HFFc6 (cell line): Measurements from ENCODE around the gene DLG2. TPM values are rescaled to one million over a fixed set of nuclear protein-coding genes. Genes with fewer than 3 reads are reported as not detected.

ENCODE experiments used
- DNase-seq: peaks from one replicate; pipeline ENCODE4 v3.0.0-alpha.2; 2018
- H3K27ac Mint-ChIP-seq: 2 replicates; pipeline ENCODE4 v1.8.0; 2020; ENCODE audit warnings: mild to moderate bottlenecking, mixed read lengths
- H3K27me3 Mint-ChIP-seq: 2 replicates; pipeline ENCODE4 v1.8.0; 2021; ENCODE audit warnings: mild to moderate bottlenecking, moderate library complexity, mixed read lengths; ENCODE audit not compliant: insufficient read depth
- H3K36me3 Mint-ChIP-seq: 2 replicates; pipeline ENCODE4 v1.8.0; 2021; ENCODE audit warnings: low read depth, mixed read lengths
- H3K4me1 Mint-ChIP-seq: 2 replicates; pipeline ENCODE4 v1.8.0; 2020; ENCODE audit warnings: low read depth, mixed read lengths
- H3K4me3 Mint-ChIP-seq: 2 replicates; pipeline ENCODE4 v1.8.0; 2020; ENCODE audit warnings: mild to moderate bottlenecking, moderate library complexity, mixed read lengths
- H3K9me3 Mint-ChIP-seq: 2 replicates; pipeline ENCODE4 v1.8.0; 2020; ENCODE audit warnings: mild to moderate bottlenecking, mixed read lengths
- CTCF ChIP-seq: fragments of 200-600 bp; sonication (generic); IDR thresholded peaks from 2 replicates; pipeline ENCODE4 v1.5.0; 2021; ENCODE audit warnings: antibody characterized with exemption, mild to moderate bottlenecking
- total RNA-seq, 6 experiments: library from RNA; stranded (reverse); fragmentation: NEBNext Ultra II Directional; extraction: Animal tissue kit (Norgen Biotek cat#: 25700); gene quantifications; 2 replicates in 1 of 6; 3 replicates in 5 of 6; pipeline ENCODE4 v1.2.3, GENCODE V29; 2021

Gene DLG2
- total RNA-seq, 6 experiments from 2014 or later: 0.39 to 1.00 (median 0.80) TPM; not detected in 1

DNA sequence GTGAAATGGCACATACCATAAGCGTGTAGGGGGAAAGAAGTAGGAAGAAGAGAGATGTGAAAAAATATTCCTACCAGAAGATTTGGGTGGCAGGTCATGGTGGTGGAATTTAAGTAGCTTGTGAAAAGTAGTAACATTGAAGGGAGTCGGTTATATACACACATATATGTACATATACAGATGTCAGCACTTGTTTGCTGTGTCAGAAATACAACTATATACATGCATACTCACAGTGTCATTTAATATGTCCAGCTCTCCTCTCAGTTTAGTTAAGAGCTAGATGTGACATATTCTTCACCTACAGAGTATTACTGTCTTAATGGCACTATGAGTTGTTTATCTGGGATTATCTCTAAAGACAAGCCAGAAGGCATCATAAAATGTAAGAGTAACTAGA is 1353.6 kb downstream of the DLG2 start:
- H3K9me3 Mint-ChIP-seq: peaks cover 18% of the 10 kb centered on the region
- no peak overlapping the region for H3K27ac Mint-ChIP-seq
- no peak overlapping the region for H3K4me3 Mint-ChIP-seq

GRCh38 chr11:84270466-84270865 is 1356.7 kb downstream of the DLG2 start:
- Mint-ChIP-seq H3K4me3 (no peak overlapping the region), H3K27ac (no peak overlapping the region), H3K4me1 (no peaks in the 10 kb centered on the region), H3K36me3 (no peaks in the 10 kb centered on the region; the same call in 1 of the 2 replicates), H3K27me3 (no peaks in the 10 kb centered on the region), H3K9me3 (peaks cover 24% of the 10 kb centered on the region)
- DNase-seq: no peak
- no peak for TF ChIP-seq CTCF

More for the DNA sequence above, 1353.6 kb downstream of the DLG2 start:
- Mint-ChIP-seq H3K4me1 (no peaks in the 10 kb centered on the region), H3K36me3 (no peaks in the 10 kb centered on the region; the same call in 1 of the 2 replicates), H3K27me3 (no peaks in the 10 kb centered on the region)
- TF ChIP-seq CTCF: no peak
- DNase-seq: no peak

DNA sequence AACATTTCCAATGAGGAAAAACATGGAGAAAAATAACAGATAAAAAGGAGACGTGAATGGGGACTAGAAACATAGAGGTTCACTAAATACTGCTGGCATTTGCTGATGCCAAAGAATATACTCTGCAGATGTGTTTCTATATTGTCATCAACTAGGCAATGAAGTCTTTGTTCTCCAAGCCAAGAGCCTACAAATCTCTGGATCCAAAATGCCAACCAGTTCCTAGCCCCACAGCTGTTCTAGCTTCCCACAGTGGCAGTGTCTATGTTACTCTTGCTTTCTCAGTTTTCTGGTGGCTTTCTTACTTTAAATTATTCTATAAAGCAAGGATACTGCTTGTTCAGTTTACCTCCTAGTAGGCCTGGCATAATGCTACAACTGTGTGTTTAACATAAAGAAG is 1363.1 kb downstream of the DLG2 start:
- H3K4me3 Mint-ChIP-seq: no peak overlapping the region
- H3K27ac Mint-ChIP-seq: no peak overlapping the region
- H3K4me1 Mint-ChIP-seq: no peaks in the 10 kb centered on the region
- H3K27me3 Mint-ChIP-seq: no peaks in the 10 kb centered on the region
- no peak for TF ChIP-seq CTCF
- no peak for DNase-seq
- H3K9me3 Mint-ChIP-seq: peaks cover 18% of the 10 kb centered on the region
- no peaks in the 10 kb centered on the region for H3K36me3 Mint-ChIP-seq

DNA sequence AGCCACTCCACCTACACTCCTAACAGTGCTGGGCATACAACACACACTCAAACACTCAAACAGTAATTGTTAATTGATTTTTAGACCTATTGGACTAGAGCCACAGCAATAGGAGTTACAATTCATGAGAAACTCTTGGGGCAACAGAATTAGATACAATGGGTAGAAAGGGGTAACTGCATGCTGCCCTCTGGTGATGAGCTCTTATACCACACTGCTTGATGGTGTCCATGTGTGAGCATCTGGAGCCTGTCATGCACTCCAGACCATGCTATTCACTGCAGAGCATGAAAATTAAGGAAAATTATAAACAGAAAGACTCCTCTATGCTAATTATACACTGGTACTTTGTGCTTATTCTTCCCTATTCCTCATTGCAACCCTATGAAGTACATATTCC is 1365.4 kb downstream of the DLG2 start:
- H3K4me3 Mint-ChIP-seq: no peak overlapping the region
- no peaks in the 10 kb centered on the region for H3K4me1 Mint-ChIP-seq
- DNase-seq: no peak
- no peaks in the 10 kb centered on the region for H3K27me3 Mint-ChIP-seq
- H3K9me3 Mint-ChIP-seq: peaks cover 31% of the 10 kb centered on the region
- TF ChIP-seq CTCF: no peak
- H3K27ac Mint-ChIP-seq: no peak overlapping the region
- no peaks in the 10 kb centered on the region for H3K36me3 Mint-ChIP-seq

DNA sequence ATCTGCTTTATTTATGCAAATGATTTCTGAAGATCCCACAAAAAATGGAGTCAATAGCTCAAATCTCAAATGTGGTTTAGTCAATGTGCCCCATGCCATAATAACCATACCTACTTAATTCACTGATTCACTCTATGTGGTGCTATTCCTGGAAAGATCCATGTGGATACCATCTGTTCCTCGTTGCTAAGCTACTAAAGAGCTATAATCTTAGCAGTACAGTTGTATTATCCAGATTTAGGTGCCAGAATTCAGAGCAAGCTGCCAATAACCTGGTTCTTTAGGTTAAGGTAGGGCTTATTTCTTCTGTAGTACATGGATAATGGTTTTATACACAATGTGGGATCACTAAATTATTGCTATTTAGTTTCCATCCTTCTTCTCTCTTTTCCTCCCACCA is 1366.3 kb downstream of the DLG2 start:
- no peak overlapping the region for H3K4me3 Mint-ChIP-seq
- no peak for TF ChIP-seq CTCF
- H3K27ac Mint-ChIP-seq: no peak overlapping the region
- no peak for DNase-seq
- peaks cover 25% of the 10 kb centered on the region for H3K9me3 Mint-ChIP-seq
- H3K27me3 Mint-ChIP-seq: no peaks in the 10 kb centered on the region
- H3K36me3 Mint-ChIP-seq: no peaks in the 10 kb centered on the region
- H3K4me1 Mint-ChIP-seq: no peaks in the 10 kb centered on the region

- Mint-ChIP-seq H3K27ac (no peak overlapping the region), H3K27me3 (no peaks in the 10 kb centered on the region), H3K9me3 (peaks cover 37% of the 10 kb centered on the region), H3K36me3 (no peaks in the 10 kb centered on the region), H3K4me1 (no peaks in the 10 kb centered on the region), H3K4me3 (no peak overlapping the region)
- TF ChIP-seq CTCF: no peak
- no peak for DNase-seq
Observed at GRCh38 chr11:84256618-84257017, 1370.5 kb downstream of the DLG2 start.
